ENCODE measurements around the gene PKP1. TPM values are rescaled to one million over a fixed set of nuclear protein-coding genes. Genes with fewer than 3 reads are reported as not detected.

Gene PKP1
- total RNA-seq, 2 donors from 2014 or later, result 36.8 to 82.9 TPM

- H3K4me1 ChIP-seq (replicated peaks), result no peaks in the 10 kb centered on the region
- TF ChIP-seq POLR2AphosphoS5 (IDR thresholded peaks at IDR 0.05), result no peak
- TF ChIP-seq, protein P1, sequence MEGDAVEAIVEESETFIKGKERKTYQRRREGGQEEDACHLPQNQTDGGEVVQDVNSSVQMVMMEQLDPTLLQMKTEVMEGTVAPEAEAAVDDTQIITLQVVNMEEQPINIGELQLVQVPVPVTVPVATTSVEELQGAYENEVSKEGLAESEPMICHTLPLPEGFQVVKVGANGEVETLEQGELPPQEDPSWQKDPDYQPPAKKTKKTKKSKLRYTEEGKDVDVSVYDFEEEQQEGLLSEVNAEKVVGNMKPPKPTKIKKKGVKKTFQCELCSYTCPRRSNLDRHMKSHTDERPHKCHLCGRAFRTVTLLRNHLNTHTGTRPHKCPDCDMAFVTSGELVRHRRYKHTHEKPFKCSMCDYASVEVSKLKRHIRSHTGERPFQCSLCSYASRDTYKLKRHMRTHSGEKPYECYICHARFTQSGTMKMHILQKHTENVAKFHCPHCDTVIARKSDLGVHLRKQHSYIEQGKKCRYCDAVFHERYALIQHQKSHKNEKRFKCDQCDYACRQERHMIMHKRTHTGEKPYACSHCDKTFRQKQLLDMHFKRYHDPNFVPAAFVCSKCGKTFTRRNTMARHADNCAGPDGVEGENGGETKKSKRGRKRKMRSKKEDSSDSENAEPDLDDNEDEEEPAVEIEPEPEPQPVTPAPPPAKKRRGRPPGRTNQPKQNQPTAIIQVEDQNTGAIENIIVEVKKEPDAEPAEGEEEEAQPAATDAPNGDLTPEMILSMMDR (IDR thresholded peaks at IDR 0.05), result no peak
- no peak for TF ChIP-seq POLR2A (IDR thresholded peaks at IDR 0.05)
- no peaks in the 10 kb centered on the region for H3K27me3 ChIP-seq (replicated peaks; ENCODE audit: insufficient read depth)
- DNase-seq (ENCODE audit: low spot score), result no peak
- WGBS, result 85% methylated on average over 7 of the region's 7 CpGs
- no peaks in the 10 kb centered on the region for H3K36me3 ChIP-seq
- no peak overlapping the region for H3K27ac ChIP-seq
- no peaks in the 10 kb centered on the region for H3K9me3 ChIP-seq
- intact Hi-C loops (cut with DNase I), result loop anchor here (5.0 kb wide), 1 partner anchor 108 kb away; no protein-coding TSS in a partner anchor
- H3K4me3 ChIP-seq, result no peak overlapping the region
Measured at GRCh38 chr1:201360486-201360885, 77.2 kb downstream of the PKP1 start.

DNA sequence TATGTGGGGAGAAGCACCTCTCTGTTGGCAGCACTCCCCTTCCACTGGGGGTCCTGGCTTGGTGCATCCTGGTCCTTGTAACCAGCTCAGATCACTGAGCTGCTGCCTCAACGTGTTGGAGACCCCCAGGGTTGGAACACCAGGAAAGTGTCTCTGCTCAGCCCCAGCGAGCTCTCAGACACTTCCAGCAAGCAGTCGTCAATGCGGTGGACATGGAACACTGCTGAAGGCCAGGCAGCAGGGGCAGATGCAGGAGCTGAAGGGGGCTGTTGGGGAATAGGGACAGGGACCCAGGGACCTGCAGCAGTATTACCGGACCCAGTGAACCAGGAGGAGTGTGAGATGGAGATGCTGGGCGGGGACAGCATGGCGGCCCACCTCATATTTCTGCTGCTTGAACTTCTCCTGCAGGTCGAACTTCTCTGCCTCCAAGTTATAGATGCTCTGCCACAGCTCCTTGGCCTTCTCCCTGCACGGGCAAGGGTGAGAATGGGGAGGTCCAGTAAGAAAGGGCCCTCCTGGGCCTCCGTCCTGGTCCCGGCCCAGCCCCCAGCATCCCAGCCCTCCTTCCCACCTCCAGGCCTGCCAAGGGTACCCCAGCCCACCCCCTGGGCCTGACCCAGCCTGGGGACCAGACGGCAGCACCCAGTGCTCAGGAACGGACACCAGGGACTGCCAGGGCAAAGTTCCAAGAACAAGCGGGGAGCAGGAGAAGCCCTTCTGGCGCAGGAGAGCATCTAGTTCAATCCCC is 77.8 kb downstream of the PKP1 start:
- Histone ChIP-seq H3K27ac (no peak overlapping the region), H3K4me3 (no peak overlapping the region), H3K36me3 (no peaks in the 10 kb centered on the region), H3K4me1 (replicated peaks) (no peaks in the 10 kb centered on the region), H3K9me3 (no peaks in the 10 kb centered on the region), H3K27me3 (replicated peaks; ENCODE audit: insufficient read depth) (no peaks in the 10 kb centered on the region)
- 84% methylated on average over 15 of the region's 15 CpGs for WGBS
- TF ChIP-seq POLR2A (IDR thresholded peaks at IDR 0.05) (no peak), POLR2AphosphoS5 (IDR thresholded peaks at IDR 0.05) (no peak)
- TF ChIP-seq, protein P1 (IDR thresholded peaks at IDR 0.05), result no peak
- DNase-seq (ENCODE audit: low spot score), result no peak
- intact Hi-C loops (cut with DNase I), result loop anchor here (5.0 kb wide), 1 partner anchor 109 kb away; no protein-coding TSS in a partner anchor

DNA sequence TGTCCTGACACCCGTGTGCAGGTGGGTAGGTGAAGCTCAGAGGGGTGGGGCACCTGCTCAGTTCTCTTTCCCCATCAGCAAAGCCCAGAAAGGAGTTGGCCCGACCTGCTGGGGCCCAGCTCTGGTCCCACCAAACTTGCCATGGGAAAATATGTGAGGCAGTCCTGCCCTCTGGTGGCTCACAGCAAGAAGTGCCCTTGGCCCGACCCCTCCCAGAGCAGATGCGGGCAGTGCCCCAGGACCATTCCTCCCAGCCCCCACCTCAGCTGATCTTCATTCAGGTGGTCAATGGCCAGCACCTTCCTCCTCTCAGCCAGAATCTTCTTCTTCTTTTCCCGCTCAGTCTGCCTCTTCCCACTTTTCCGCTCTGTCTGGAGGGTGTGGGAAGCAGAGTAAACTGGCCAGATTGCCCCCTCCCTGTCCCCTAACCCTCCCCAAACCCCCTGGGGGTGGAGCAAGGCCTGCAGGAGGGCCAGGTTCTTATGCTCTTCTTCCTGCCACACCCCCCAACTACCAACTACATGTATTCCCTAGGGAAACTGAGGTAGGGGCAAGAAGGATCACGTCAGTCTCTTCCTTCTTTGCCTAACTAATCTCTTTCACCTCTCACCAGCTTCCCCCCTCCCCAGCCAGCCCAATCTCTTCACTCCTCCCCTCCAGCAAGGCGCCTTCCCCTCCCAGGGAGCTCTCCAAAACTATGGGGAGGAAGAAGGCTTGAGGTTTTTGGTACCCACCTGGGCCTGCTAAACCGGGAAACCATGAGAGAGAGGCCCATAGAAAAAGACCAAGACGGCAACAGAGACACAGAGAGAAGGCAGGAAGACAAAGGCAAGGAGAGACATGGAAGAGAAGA is 78.6 kb downstream of the PKP1 start:
- Histone ChIP-seq H3K27ac (no peak overlapping the region), H3K4me1 (replicated peaks) (no peaks in the 10 kb centered on the region), H3K9me3 (no peaks in the 10 kb centered on the region), H3K36me3 (no peaks in the 10 kb centered on the region), H3K27me3 (replicated peaks; ENCODE audit: insufficient read depth) (no peaks in the 10 kb centered on the region), H3K4me3 (no peak overlapping the region)
- intact Hi-C loops (cut with DNase I), result loop anchor here (5.0 kb wide), 1 partner anchor 110 kb away; no protein-coding TSS in a partner anchor
- peak; percentile 34 for DNase-seq (ENCODE audit: low spot score)
- 59% methylated on average over 10 of the region's 10 CpGs for WGBS
- TF ChIP-seq POLR2AphosphoS5 (IDR thresholded peaks at IDR 0.05) (no peak), POLR2A (IDR thresholded peaks at IDR 0.05) (no peak)
- TF ChIP-seq, protein P1 (IDR thresholded peaks at IDR 0.05), result peak; percentile 50 to 92 (median 88)

DNA sequence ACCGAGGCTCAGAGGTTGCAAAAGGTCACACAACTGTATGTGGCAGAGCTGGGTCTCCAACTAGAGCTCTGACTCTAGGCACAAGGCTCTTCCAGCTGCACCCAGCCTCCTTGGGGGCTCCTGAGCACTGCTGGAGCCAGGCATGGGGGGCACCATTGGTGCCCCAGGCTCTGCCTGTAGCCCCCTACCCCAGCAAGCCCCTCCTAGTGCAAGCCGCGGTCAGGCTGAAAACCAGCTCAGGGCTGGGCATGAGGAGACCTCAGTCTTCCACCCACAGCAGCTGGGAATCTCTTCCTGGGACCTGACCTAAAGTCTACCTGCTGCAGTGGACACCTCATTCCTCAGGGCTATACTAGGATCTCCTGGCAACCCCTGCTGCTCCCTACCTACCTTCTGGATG is 79.6 kb downstream of the PKP1 start:
- no peak overlapping the region for H3K27ac ChIP-seq
- no peak for DNase-seq (ENCODE audit: low spot score)
- H3K4me3 ChIP-seq, result no peak overlapping the region
- no peak for TF ChIP-seq POLR2A (IDR thresholded peaks at IDR 0.05)
- TF ChIP-seq POLR2AphosphoS5 (IDR thresholded peaks at IDR 0.05), result no peak
- TF ChIP-seq, protein P1 (IDR thresholded peaks at IDR 0.05), result no peak
- intact Hi-C loops (cut with DNase I), result loop anchor here (5.0 kb wide), 1 partner anchor 111 kb away; no protein-coding TSS in a partner anchor
- no peaks in the 10 kb centered on the region for H3K36me3 ChIP-seq
- no peaks in the 10 kb centered on the region for H3K27me3 ChIP-seq (replicated peaks; ENCODE audit: insufficient read depth)
- no peaks in the 10 kb centered on the region for H3K4me1 ChIP-seq (replicated peaks)
- H3K9me3 ChIP-seq, result no peaks in the 10 kb centered on the region
- 81% methylated on average over 3 of the region's 3 CpGs for WGBS
